Panc1 (cell line): Measurements from ENCODE around the gene UMAD1. TPM values are rescaled to one million over a fixed set of nuclear protein-coding genes. Genes with fewer than 3 reads are reported as not detected.

ENCODE experiments used
- ATAC-seq: fragments of 200-7000 bp; cut with Tn5 transposase; 2 replicates; pipeline ENCODE4 v1.9.1; 2020; ENCODE audit warnings: mild to moderate bottlenecking, moderate library complexity
- BruUV-seq: library from RNA; stranded (reverse); fragments of 400-500 nt; replicated peaks from 2 replicates; lab custom pipeline; 2021; lab: Mats Ljungman, UMichigan
- CTCF ChIA-PET: fragments of 300-600 bp; sonication (Branson Sonifier 250); formaldehyde crosslinking; loops from one replicate; lab custom pipeline; 2022; ENCODE audit warnings: antibody characterized with exemption; lab: Charles Lee
- POLR2A ChIA-PET: fragments of 300-600 bp; sonication (Branson Sonifier 250); formaldehyde crosslinking; loops from one replicate; lab custom pipeline; 2022; ENCODE audit warnings: antibody characterized with exemption; lab: Charles Lee
- DNase-seq: peaks from one replicate; pipeline ENCODE4 v3.0.0-alpha.2; 2010; ENCODE audit warnings: low read depth, low spot score
- H3K27ac ChIP-seq: 2 replicates; pipeline ENCODE4 v1.5.1; 2011; ENCODE audit warnings: mild to moderate bottlenecking, low read length, inconsistent platforms
- H3K27me3 ChIP-seq: fragments of 200-500 bp; sonication (Bioruptor generic); 2 replicates; pipeline ENCODE4 v1.6.0; 2014; ENCODE audit warnings: low read length, inconsistent platforms; ENCODE audit not compliant: control insufficient read depth, insufficient read depth
- H3K36me3 ChIP-seq: fragments of 200-500 bp; sonication (Bioruptor generic); 2 replicates; pipeline ENCODE4 v1.5.1; 2014; ENCODE audit warnings: inconsistent platforms, mild to moderate bottlenecking, low read length, moderate library complexity; ENCODE audit not compliant: control insufficient read depth, insufficient read depth
- H3K4me1 ChIP-seq: 2 replicates; pipeline ENCODE4 v1.5.1; 2011; ENCODE audit warnings: inconsistent platforms, mild to moderate bottlenecking, low read length, moderate library complexity; ENCODE audit not compliant: control insufficient read depth, insufficient read depth
- H3K4me3 ChIP-seq, 2 experiments: 2 replicates each; pipeline ENCODE4 v1.5.1; 2011 to 2012; ENCODE audit warnings: low read depth in 2 of 2, low read length in 2 of 2, mild to moderate bottlenecking in 2 of 2, inconsistent platforms in 1 of 2, moderate library complexity in 1 of 2
- H3K9me3 ChIP-seq: fragments of 200-500 bp; sonication (Bioruptor generic); 2 replicates; pipeline ENCODE4 v1.5.1; 2014; ENCODE audit warnings: low read depth, mild to moderate bottlenecking, inconsistent platforms, low read length, moderate library complexity; ENCODE audit not compliant: control insufficient read depth, insufficient read depth
- CTCF ChIP-seq: fragments of 450-650 bp; IDR thresholded peaks from 2 replicates; pipeline ENCODE4 v1.5.1; 2017; ENCODE audit warnings: mild to moderate bottlenecking
- POLR2AphosphoS5 ChIP-seq: IDR thresholded peaks from 2 replicates; pipeline ENCODE4 v1.6.1; 2012; ENCODE audit warnings: mild to moderate bottlenecking, low read depth, low read length, moderate library complexity
- SIN3A ChIP-seq: IDR thresholded peaks from 2 replicates; pipeline ENCODE4 v1.6.1; 2012; ENCODE audit warnings: low read depth, mild to moderate bottlenecking, low read length, moderate library complexity, borderline replicate concordance; ENCODE audit not compliant: insufficient read depth
- TCF7L2 ChIP-seq: IDR thresholded peaks from 2 replicates; pipeline ENCODE4 v1.6.1; 2011; ENCODE audit warnings: mild to moderate bottlenecking, low read depth, low read length, inconsistent platforms
- in situ Hi-C: cut with HindIII; loops from 2 replicates; pipeline ENCODE4 v1.10.0; 2016; ENCODE audit warnings: low sequenced_read_pairs, low pct_unique_long_range_greater_than_20kb
- intact Hi-C: fragments of 100-400 bp; cut with micrococcal nuclease; formaldehyde crosslinking; loops from one replicate; pipeline ENCODE4 v1.10.0; 2022; ENCODE audit not compliant: unreplicated experiment
- total RNA-seq: library from RNA; stranded (reverse); gene quantifications from one replicate; pipeline ENCODE4 v1.2.1, GENCODE V29; 2021; ENCODE audit not compliant: unreplicated experiment
- TF ChIP-seq, protein P1 (sequence below), 2 experiments: IDR thresholded peaks; 2 replicates each; pipeline ENCODE4 v1.6.1; 2011 to 2012; ENCODE audit warnings: low read depth in 2 of 2, control low read depth in 1 of 2, low read length in 1 of 2, mild to moderate bottlenecking in 1 of 2, moderate library complexity in 1 of 2; ENCODE audit not compliant: insufficient read depth in 1 of 2

UMAD1 gene
- total RNA-seq, 1 experiment from 2014 or later: 19.9 TPM

- no peak overlapping the region for H3K4me3 ChIP-seq
- no peaks in the 10 kb centered on the region for H3K27me3 ChIP-seq
- H3K9me3 ChIP-seq: no peaks in the 10 kb centered on the region
- in situ Hi-C loops: no loop called here
- ATAC-seq: no peak
- BruUV-seq: no TSS peak
- no peaks in the 10 kb centered on the region for H3K4me1 ChIP-seq
- no peak overlapping the region for H3K27ac ChIP-seq
- no peak for DNase-seq
- CTCF ChIA-PET: no interaction called here
- intact Hi-C loops: no loop called here
- POLR2A ChIA-PET: no interaction called here
- TF ChIP-seq SIN3A (no peak), CTCF (no peak), POLR2AphosphoS5 (no peak), TCF7L2 (no peak)
- TF ChIP-seq, protein P1, sequence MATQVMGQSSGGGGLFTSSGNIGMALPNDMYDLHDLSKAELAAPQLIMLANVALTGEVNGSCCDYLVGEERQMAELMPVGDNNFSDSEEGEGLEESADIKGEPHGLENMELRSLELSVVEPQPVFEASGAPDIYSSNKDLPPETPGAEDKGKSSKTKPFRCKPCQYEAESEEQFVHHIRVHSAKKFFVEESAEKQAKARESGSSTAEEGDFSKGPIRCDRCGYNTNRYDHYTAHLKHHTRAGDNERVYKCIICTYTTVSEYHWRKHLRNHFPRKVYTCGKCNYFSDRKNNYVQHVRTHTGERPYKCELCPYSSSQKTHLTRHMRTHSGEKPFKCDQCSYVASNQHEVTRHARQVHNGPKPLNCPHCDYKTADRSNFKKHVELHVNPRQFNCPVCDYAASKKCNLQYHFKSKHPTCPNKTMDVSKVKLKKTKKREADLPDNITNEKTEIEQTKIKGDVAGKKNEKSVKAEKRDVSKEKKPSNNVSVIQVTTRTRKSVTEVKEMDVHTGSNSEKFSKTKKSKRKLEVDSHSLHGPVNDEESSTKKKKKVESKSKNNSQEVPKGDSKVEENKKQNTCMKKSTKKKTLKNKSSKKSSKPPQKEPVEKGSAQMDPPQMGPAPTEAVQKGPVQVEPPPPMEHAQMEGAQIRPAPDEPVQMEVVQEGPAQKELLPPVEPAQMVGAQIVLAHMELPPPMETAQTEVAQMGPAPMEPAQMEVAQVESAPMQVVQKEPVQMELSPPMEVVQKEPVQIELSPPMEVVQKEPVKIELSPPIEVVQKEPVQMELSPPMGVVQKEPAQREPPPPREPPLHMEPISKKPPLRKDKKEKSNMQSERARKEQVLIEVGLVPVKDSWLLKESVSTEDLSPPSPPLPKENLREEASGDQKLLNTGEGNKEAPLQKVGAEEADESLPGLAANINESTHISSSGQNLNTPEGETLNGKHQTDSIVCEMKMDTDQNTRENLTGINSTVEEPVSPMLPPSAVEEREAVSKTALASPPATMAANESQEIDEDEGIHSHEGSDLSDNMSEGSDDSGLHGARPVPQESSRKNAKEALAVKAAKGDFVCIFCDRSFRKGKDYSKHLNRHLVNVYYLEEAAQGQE (IDR thresholded peaks at IDR 0.05; ENCODE audit: insufficient read depth in 1 of 2, low read depth in 2 of 2, low read length in 1 of 2): no peak
- no peaks in the 10 kb centered on the region for H3K36me3 ChIP-seq
These were observed 29.9 kb downstream of the UMAD1 start for GRCh38 chr7:7670490-7670889.

- no peaks in the 10 kb centered on the region for H3K36me3 ChIP-seq
- no peaks in the 10 kb centered on the region for H3K27me3 ChIP-seq
- no peak overlapping the region for H3K27ac ChIP-seq
- POLR2A ChIA-PET: no interaction called here
- DNase-seq (no peak), ATAC-seq (no peak)
- BruUV-seq: no TSS peak
- no peaks in the 10 kb centered on the region for H3K4me1 ChIP-seq
- CTCF ChIA-PET: no interaction called here
- in situ Hi-C loops (no loop called here), intact Hi-C loops (no loop called here)
- no peaks in the 10 kb centered on the region for H3K9me3 ChIP-seq
- TF ChIP-seq, protein P1 (IDR thresholded peaks at IDR 0.05; ENCODE audit: insufficient read depth in 1 of 2, low read depth in 2 of 2, low read length in 1 of 2): no peak
- TF ChIP-seq TCF7L2 (no peak), POLR2AphosphoS5 (no peak), SIN3A (no peak), CTCF (no peak)
- no peak overlapping the region for H3K4me3 ChIP-seq
These were observed 30.8 kb downstream of the UMAD1 start for GRCh38 chr7:7671361-7671760.
